ENCODE data around the gene GPATCH3.

- TF ChIP-seq, protein P1, sequence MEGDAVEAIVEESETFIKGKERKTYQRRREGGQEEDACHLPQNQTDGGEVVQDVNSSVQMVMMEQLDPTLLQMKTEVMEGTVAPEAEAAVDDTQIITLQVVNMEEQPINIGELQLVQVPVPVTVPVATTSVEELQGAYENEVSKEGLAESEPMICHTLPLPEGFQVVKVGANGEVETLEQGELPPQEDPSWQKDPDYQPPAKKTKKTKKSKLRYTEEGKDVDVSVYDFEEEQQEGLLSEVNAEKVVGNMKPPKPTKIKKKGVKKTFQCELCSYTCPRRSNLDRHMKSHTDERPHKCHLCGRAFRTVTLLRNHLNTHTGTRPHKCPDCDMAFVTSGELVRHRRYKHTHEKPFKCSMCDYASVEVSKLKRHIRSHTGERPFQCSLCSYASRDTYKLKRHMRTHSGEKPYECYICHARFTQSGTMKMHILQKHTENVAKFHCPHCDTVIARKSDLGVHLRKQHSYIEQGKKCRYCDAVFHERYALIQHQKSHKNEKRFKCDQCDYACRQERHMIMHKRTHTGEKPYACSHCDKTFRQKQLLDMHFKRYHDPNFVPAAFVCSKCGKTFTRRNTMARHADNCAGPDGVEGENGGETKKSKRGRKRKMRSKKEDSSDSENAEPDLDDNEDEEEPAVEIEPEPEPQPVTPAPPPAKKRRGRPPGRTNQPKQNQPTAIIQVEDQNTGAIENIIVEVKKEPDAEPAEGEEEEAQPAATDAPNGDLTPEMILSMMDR (IDR thresholded peaks at IDR 0.05): no peak
- no peak for TF ChIP-seq EZH2 (IDR thresholded peaks at IDR 0.05)
Measured at GRCh38 chr1:26879793-26880192, 20.5 kb downstream of the GPATCH3 start.

All from neural progenitor cell (in vitro differentiated cells).